Uterus (tissue), 2 donors: Measurements from ENCODE around the gene LCE7A.

Experiments used
- CTCF ChIP-seq, 4 experiments: fragments of 200-600 bp in 2 of 4; fragments of 450-650 bp in 2 of 4; sonication (generic) in 2 of 4; IDR thresholded peaks; one replicate each; pipeline ENCODE4 v1.5.1; 2016 to 2019; ENCODE audit warnings: antibody characterized with exemption in 4 of 4, mild to moderate bottlenecking in 2 of 4, moderate library complexity in 1 of 4
- POLR2A ChIP-seq, 2 donors: fragments of 450-650 bp; IDR thresholded peaks; one replicate each; pipeline ENCODE4 v1.6.1; 2016; ENCODE audit warnings: antibody characterized with exemption in 2 of 2, mild to moderate bottlenecking in 1 of 2, moderate library complexity in 1 of 2

DNA sequence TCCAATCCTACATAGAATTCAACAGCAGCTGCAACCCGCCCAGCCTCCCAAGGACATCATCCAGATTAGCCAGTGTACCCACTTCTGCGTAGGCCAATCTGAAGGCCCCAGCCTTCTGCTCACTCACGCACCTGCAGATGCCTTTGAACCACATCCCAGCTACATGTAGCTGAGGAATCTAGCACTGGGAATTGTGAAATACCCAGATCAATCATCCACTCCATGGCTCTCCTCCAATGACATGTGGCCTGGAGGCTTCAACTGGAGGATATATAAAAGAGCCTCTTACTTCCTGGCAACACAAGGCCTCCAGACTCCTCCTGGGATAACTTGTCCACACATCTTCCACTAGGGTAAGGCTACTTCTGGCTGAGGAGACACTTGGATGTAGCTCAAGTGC lies 17.2 kb upstream of the LCE7A start, which contains the start of gene LCE6A:
- TF ChIP-seq CTCF (IDR thresholded peaks at IDR 0.05) (no peak), POLR2A (IDR thresholded peaks at IDR 0.05) (no peak)
